GM23338 (cell line): ENCODE measurements around the gene CYB561D1. TPM values are rescaled to one million over a fixed set of nuclear protein-coding genes. Genes with fewer than 3 reads are reported as not detected.
A peak's percentile ranks its signal among the peaks of the same experiment; 100 is the strongest.

Experiments used
- ATAC-seq: fragments of 200-7000 bp; cut with Tn5 transposase; 3 replicates; pipeline ENCODE4 v1.9.1; 2020
- DNase-seq: peaks from one replicate; pipeline ENCODE4 v3.0.0-alpha.2; 2015; ENCODE audit warnings: low spot score
- H2AFZ ChIP-seq: fragments of 200-600 bp; sonication (generic); 2 replicates; pipeline ENCODE4 v1.8.0; 2016; ENCODE audit warnings: antibody characterized with exemption, mild to moderate bottlenecking, moderate library complexity
- H3F3A ChIP-seq: fragments of 200-600 bp; sonication (generic); replicated peaks from 2 replicates; pipeline ENCODE4 v1.8.0; 2017; ENCODE audit warnings: antibody characterized with exemption, mixed run types, low read depth
- H3K27ac ChIP-seq: fragments of 200-600 bp; sonication (generic); 2 replicates; pipeline ENCODE4 v1.6.1; 2016; ENCODE audit warnings: low read depth
- H3K27me3 ChIP-seq: fragments of 200-600 bp; sonication (generic); 2 replicates; pipeline ENCODE4 v1.8.0; 2016; ENCODE audit warnings: mild to moderate bottlenecking, mixed run types, moderate library complexity; ENCODE audit not compliant: insufficient read depth
- H3K36me3 ChIP-seq: fragments of 200-600 bp; sonication (generic); 2 replicates; pipeline ENCODE4 v1.8.0; 2016; ENCODE audit warnings: mild to moderate bottlenecking; ENCODE audit not compliant: insufficient read depth
- H3K4me1 ChIP-seq: fragments of 200-600 bp; sonication (generic); 2 replicates; pipeline ENCODE4 v1.8.0; 2016; ENCODE audit warnings: mild to moderate bottlenecking, moderate library complexity; ENCODE audit not compliant: insufficient read depth
- H3K4me2 ChIP-seq: fragments of 200-600 bp; sonication (generic); 2 replicates; pipeline ENCODE4 v1.7.1; 2017; ENCODE audit warnings: mixed run types
- H3K4me3 ChIP-seq: fragments of 200-600 bp; sonication (generic); 2 replicates; pipeline ENCODE4 v1.6.1; 2016; ENCODE audit warnings: mixed run types
- H3K79me2 ChIP-seq: fragments of 200-600 bp; sonication (generic); replicated peaks from 2 replicates; pipeline ENCODE4 v1.8.0; 2017; ENCODE audit warnings: mild to moderate bottlenecking; ENCODE audit not compliant: insufficient read depth
- H3K9me2 ChIP-seq: fragments of 200-600 bp; sonication (generic); 2 replicates; pipeline ENCODE4 v1.8.0; 2017; ENCODE audit not compliant: insufficient read depth
- H4K20me1 ChIP-seq: fragments of 200-600 bp; sonication (generic); replicated peaks from 2 replicates; pipeline ENCODE4 v1.8.0; 2017; ENCODE audit warnings: mild to moderate bottlenecking; ENCODE audit not compliant: insufficient read depth
- H3K27ac Mint-ChIP-seq: 2 replicates; pipeline ENCODE4 v1.8.0; 2020; ENCODE audit warnings: inconsistent platforms, mild to moderate bottlenecking, moderate library complexity, mixed read lengths
- H3K27me3 Mint-ChIP-seq: 3 replicates; pipeline ENCODE4 v1.8.0; 2022; ENCODE audit warnings: low read depth, mild to moderate bottlenecking, moderate library complexity, mixed read lengths, inconsistent platforms; ENCODE audit not compliant: insufficient read depth, poor library complexity
- H3K36me3 Mint-ChIP-seq: 3 replicates; pipeline ENCODE4 v1.8.0; 2021; ENCODE audit warnings: low read depth, mild to moderate bottlenecking, inconsistent platforms, moderate library complexity, mixed read lengths
- H3K4me1 Mint-ChIP-seq: 3 replicates; pipeline ENCODE4 v1.8.0; 2020; ENCODE audit warnings: mild to moderate bottlenecking, inconsistent platforms, mixed read lengths
- H3K4me3 Mint-ChIP-seq: 3 replicates; pipeline ENCODE4 v1.8.0; 2021; ENCODE audit warnings: moderate library complexity, mild to moderate bottlenecking, inconsistent platforms, mixed read lengths
- H3K9me3 Mint-ChIP-seq: 3 replicates; pipeline ENCODE4 v1.8.0; 2020; ENCODE audit warnings: moderate library complexity, mild to moderate bottlenecking, inconsistent platforms, mixed read lengths
- CREB1 ChIP-seq: fragments of 250-450 bp; sonication (Bioruptor Pico); IDR thresholded peaks from 2 replicates; pipeline ENCODE4 v1.5.0; 2020; ENCODE audit warnings: low read depth, mild to moderate bottlenecking, moderate library complexity
- CTCF ChIP-seq, 2 experiments: fragments of 200-600 bp in 1 of 2; sonication (generic) in 1 of 2; conservative IDR thresholded peaks; 2 replicates each; pipeline versions ENCODE4 v1.5.1 to v1.6.1; 2016 to 2017; ENCODE audit warnings: antibody characterized with exemption in 2 of 2, low read depth in 2 of 2, mild to moderate bottlenecking in 2 of 2, moderate library complexity in 1 of 2
- ETS1 ChIP-seq: IDR thresholded peaks from 2 replicates; pipeline ENCODE4 v1.6.1; 2016; ENCODE audit warnings: antibody characterized with exemption
- EZH2 ChIP-seq: fragments of 200-600 bp; sonication (generic); IDR thresholded peaks from one replicate; pipeline ENCODE4 v1.8.0; 2017; ENCODE audit warnings: antibody characterized with exemption, mild to moderate bottlenecking, low read depth; ENCODE audit not compliant: unreplicated experiment
- EZH2phosphoT487 ChIP-seq: fragments of 200-600 bp; sonication (generic); IDR thresholded peaks from one replicate; pipeline ENCODE4 v1.8.1; 2018; ENCODE audit warnings: antibody characterized with exemption; ENCODE audit not compliant: unreplicated experiment
- JUNB ChIP-seq: IDR thresholded peaks from one replicate; pipeline ENCODE4 v1.6.1; 2016; ENCODE audit warnings: antibody characterized with exemption; ENCODE audit not compliant: unreplicated experiment
- POLR2AphosphoS5 ChIP-seq: IDR thresholded peaks from 2 replicates; pipeline ENCODE4 v1.6.1; 2016; ENCODE audit warnings: antibody characterized with exemption, low read depth
- ZNF331 ChIP-seq: fragments of 250-450 bp; sonication (Bioruptor Pico); IDR thresholded peaks from 2 replicates; pipeline ENCODE4 v1.5.0; 2020; ENCODE audit warnings: low read depth, mild to moderate bottlenecking, moderate library complexity
- ZNF462 ChIP-seq: fragments of 250-450 bp; sonication (Bioruptor Pico); IDR thresholded peaks from 2 replicates; pipeline ENCODE4 v1.5.0; 2020; ENCODE audit warnings: mild to moderate bottlenecking, moderate library complexity
- polyA plus RNA-seq: library from polyadenylated mRNA; unstranded; fragments of >200 nt; fragmentation: Nextera tagmentation; extraction: Ambion mirVana; gene quantifications from 2 replicates; pipeline ENCODE4 v1.2.1, GENCODE V29; 2016
- total RNA-seq: library from RNA; depleted of rRNA; stranded (reverse); fragments of >200 nt; shearing (Covaris generic); gene quantifications from 2 replicates; pipeline ENCODE4 v1.2.3, GENCODE V29; 2014

CYB561D1 gene
- total and polyA plus RNA-seq, 2 experiments from 2014 or later = 0.95 to 2.7 TPM

GRCh38 chr1:109531826-109532364 lies 38.0 kb downstream of the CYB561D1 start:
- Histone ChIP-seq H3K36me3 (no peaks in the 10 kb centered on the region), H2AFZ (peak overlapping the region; percentile 99), H3K4me1 (peaks cover 4% of the 10 kb centered on the region; the same call in 1 of the 2 replicates), H3K27ac (no peak overlapping the region), H3K4me2 (peak overlapping the region; percentile 78; the same call in 1 of the 2 replicates), H3F3A (no peaks in the 10 kb centered on the region), H3K27me3 (no peaks in the 10 kb centered on the region), H3K4me3 (peak overlapping the region; percentile 23; the same call in 1 of the 2 replicates), H3K79me2 (no peaks in the 10 kb centered on the region), H4K20me1 (no peaks in the 10 kb centered on the region), H3K9me2 (no peaks in the 10 kb centered on the region)
- Mint-ChIP-seq H3K27me3 (peaks cover 13% of the 10 kb centered on the region), H3K4me3 (no peak overlapping the region; the same call in 2 of the 3 replicates), H3K36me3 (no peaks in the 10 kb centered on the region), H3K9me3 (no peaks in the 10 kb centered on the region; the same call in 2 of the 3 replicates), H3K27ac (no peak overlapping the region), H3K4me1 (peaks cover 12% of the 10 kb centered on the region; the same call in 2 of the 3 replicates)
- DNase-seq (no peak), ATAC-seq (peak; percentile 4; the same call in 2 of the 3 replicates)
- no peak for TF ChIP-seq EZH2
- no peak for TF ChIP-seq EZH2phosphoT487
- TF ChIP-seq CREB1 (CRISPR knock-in tag) = no peak
- TF ChIP-seq ZNF331 = no peak

- no peaks in the 10 kb centered on the region for H4K20me1 ChIP-seq
- Mint-ChIP-seq H3K4me3 (no peak overlapping the region; the same call in 2 of the 3 replicates), H3K27me3 (peaks cover 13% of the 10 kb centered on the region), H3K9me3 (no peaks in the 10 kb centered on the region; the same call in 2 of the 3 replicates), H3K36me3 (no peaks in the 10 kb centered on the region), H3K4me1 (peaks cover 12% of the 10 kb centered on the region; the same call in 2 of the 3 replicates), H3K27ac (peak overlapping the region; percentile 83)
- H3K4me3 ChIP-seq = peak overlapping the region; percentile 43; the same call in 1 of the 2 replicates
- no peak overlapping the region for H3K27ac ChIP-seq
- H3K4me1 ChIP-seq = peaks cover 4% of the 10 kb centered on the region; the same call in 1 of the 2 replicates
- H3K27me3 ChIP-seq = no peaks in the 10 kb centered on the region
- no peaks in the 10 kb centered on the region for H3K9me2 ChIP-seq
- H3F3A ChIP-seq = no peaks in the 10 kb centered on the region
- peak overlapping the region; percentile 78 for H3K4me2 ChIP-seq
- peak; percentile 93 for DNase-seq
- H3K36me3 ChIP-seq = no peaks in the 10 kb centered on the region
- H3K79me2 ChIP-seq = no peaks in the 10 kb centered on the region
- TF ChIP-seq JUNB = no peak
- TF ChIP-seq ZNF462 (CRISPR knock-in tag) = peak; percentile 52; the same call in 1 of the 2 replicates
- 0 out of 2 replicates have a peak, but pooled peaks have one; percentile 20 for TF ChIP-seq POLR2AphosphoS5
- 0 out of 2 replicates have a peak, but pooled peaks have one; percentile 32 for TF ChIP-seq ETS1
- peak; percentile 75 to 97 for TF ChIP-seq CTCF (conservative IDR thresholded peaks at IDR 0.05; ENCODE audit: low read depth in 2 of 2)
- peak; percentile 90 for ATAC-seq
- H2AFZ ChIP-seq = peak overlapping the region; percentile 99
Measured at GRCh38 chr1:109532365-109533136, 38.7 kb downstream of the CYB561D1 start.
